PC-3 (cell line): ENCODE measurements around the gene PLSCR1. TPM values are rescaled to one million over a fixed set of nuclear protein-coding genes. Genes with fewer than 3 reads are reported as not detected.
"Not testable (repeated sequence)": the region's sequence is repeated elsewhere in the genome, so short reads cannot be mapped to it uniquely, and the experiment has no call there.

Experiments used
- ATAC-seq: fragments of 200-7000 bp; cut with Tn5 transposase; 2 replicates; pipeline ENCODE4 v1.9.1; 2020; ENCODE audit warnings: mild to moderate bottlenecking, moderate library complexity
- BruUV-seq: library from RNA; stranded (reverse); fragments of 400-500 nt; replicated peaks from 2 replicates; lab custom pipeline; 2021; lab: Mats Ljungman, UMichigan
- CTCF ChIA-PET: fragments of 300-600 bp; sonication (Branson Sonifier 250); formaldehyde crosslinking; loops from one replicate; lab custom pipeline; 2022; ENCODE audit warnings: antibody characterized with exemption; lab: Charles Lee
- POLR2A ChIA-PET: fragments of 300-600 bp; sonication (Branson Sonifier 250); formaldehyde crosslinking; loops from one replicate; lab custom pipeline; 2022; ENCODE audit warnings: antibody characterized with exemption; ENCODE audit not compliant: unreplicated experiment; lab: Charles Lee
- DNase-seq: peaks from one replicate; pipeline ENCODE4 v3.0.0-alpha.2; 2015
- H2AFZ ChIP-seq: fragments of 300-600 bp; sonication (generic); 2 replicates; pipeline ENCODE4 v1.6.0; 2016; ENCODE audit warnings: antibody characterized with exemption, low read length
- H3F3A ChIP-seq: fragments of 300-600 bp; sonication (generic); one replicate; pipeline ENCODE4 v1.6.0; 2017; ENCODE audit warnings: antibody characterized with exemption, low read length, control low read depth, mild to moderate bottlenecking; ENCODE audit not compliant: unreplicated experiment
- H3K27ac ChIP-seq: fragments of 300-600 bp; sonication (generic); 2 replicates; pipeline ENCODE4 v1.5.1; 2016; ENCODE audit warnings: mild to moderate bottlenecking, low read length
- H3K27me3 ChIP-seq: fragments of 300-600 bp; sonication (generic); 2 replicates; pipeline ENCODE4 v1.6.1; 2016; ENCODE audit warnings: low read length, mixed read lengths
- H3K36me3 ChIP-seq: fragments of 300-600 bp; sonication (generic); 2 replicates; pipeline ENCODE4 v1.6.1; 2016; ENCODE audit warnings: low read depth, mixed run types, low read length, mixed read lengths
- H3K4me1 ChIP-seq: fragments of 300-600 bp; sonication (generic); 2 replicates; pipeline ENCODE4 v1.5.1; 2016; ENCODE audit warnings: low read length; ENCODE audit not compliant: insufficient read depth
- H3K4me2 ChIP-seq: fragments of 300-600 bp; sonication (generic); 2 replicates; pipeline ENCODE4 v1.6.0; 2016; ENCODE audit warnings: low read length
- H3K4me3 ChIP-seq: fragments of 300-600 bp; sonication (generic); 2 replicates; pipeline ENCODE4 v1.5.1; 2016; ENCODE audit warnings: mild to moderate bottlenecking, low read length, mixed read lengths
- H3K79me2 ChIP-seq: fragments of 300-600 bp; sonication (generic); 2 replicates; pipeline ENCODE4 v1.6.1; 2017; ENCODE audit warnings: low read length, mixed read lengths
- H3K9ac ChIP-seq: fragments of 300-600 bp; sonication (generic); 2 replicates; pipeline ENCODE4 v1.6.0; 2016; ENCODE audit warnings: mild to moderate bottlenecking, low read length
- H3K9me2 ChIP-seq: fragments of 300-600 bp; sonication (generic); replicated peaks from 2 replicates; pipeline ENCODE4 v1.6.1; 2016; ENCODE audit warnings: mixed run types, low read length, mixed read lengths
- H3K9me3 ChIP-seq: fragments of 300-600 bp; sonication (generic); 2 replicates; pipeline ENCODE4 v1.6.1; 2016; ENCODE audit warnings: low read length, mixed read lengths
- H4K20me1 ChIP-seq: fragments of 300-600 bp; sonication (generic); 2 replicates; pipeline ENCODE4 v1.6.1; 2016; ENCODE audit warnings: low read length, mixed read lengths
- EZH2 ChIP-seq: fragments of 300-600 bp; sonication (generic); IDR thresholded peaks from one replicate; pipeline ENCODE4 v1.6.1; 2017; ENCODE audit warnings: antibody characterized with exemption, mild to moderate bottlenecking, low read length; ENCODE audit not compliant: unreplicated experiment
- EZH2phosphoT487 ChIP-seq: fragments of 300-600 bp; sonication (generic); IDR thresholded peaks from 2 replicates; pipeline ENCODE4 v1.6.1; 2018; ENCODE audit warnings: mild to moderate bottlenecking, antibody characterized with exemption, low read length, borderline replicate concordance
- intact Hi-C: fragments of 100-400 bp; cut with micrococcal nuclease; formaldehyde crosslinking; loops from 2 replicates; pipeline ENCODE4 v1.9.0; 2023
- total RNA-seq: library from RNA; depleted of rRNA; stranded (reverse); fragments of >200 nt; gene quantifications from 2 replicates; pipeline ENCODE4 v1.2.3, GENCODE V29; 2014
- TF ChIP-seq, protein P1 (sequence below): fragments of 300-600 bp; sonication (generic); conservative IDR thresholded peaks from 2 replicates; pipeline ENCODE4 v1.5.1; 2017; ENCODE audit warnings: antibody characterized with exemption, low read depth, mild to moderate bottlenecking, low read length

The PLSCR1 gene
- total RNA-seq, 1 experiment from 2014 or later: 48.8 TPM

DNA sequence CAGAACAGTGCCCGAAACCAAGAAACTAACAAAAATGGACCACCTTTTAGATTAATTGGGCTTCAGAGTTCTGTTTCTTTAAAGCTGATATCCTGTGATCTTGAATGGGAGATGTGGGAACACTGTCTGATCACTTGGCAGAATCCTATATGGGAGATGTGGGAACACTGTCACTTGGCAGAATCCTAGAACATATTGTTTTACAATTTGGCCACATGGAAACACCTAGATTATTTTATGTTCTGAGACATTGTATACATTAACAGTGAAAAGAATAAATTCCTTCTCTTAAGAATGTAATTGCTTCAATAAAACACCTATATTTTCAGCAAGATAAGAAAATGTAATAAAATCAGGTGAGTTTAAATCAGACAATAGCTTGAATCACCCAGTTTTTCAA is 44.7 kb downstream of the PLSCR1 start:
- H3K79me2 ChIP-seq: no peaks in the 10 kb centered on the region
- POLR2A ChIA-PET: no interaction called here
- no TSS peak for BruUV-seq
- H4K20me1 ChIP-seq: no peaks in the 10 kb centered on the region
- H3K27me3 ChIP-seq: no peaks in the 10 kb centered on the region
- peaks cover 4% of the 10 kb centered on the region for H3F3A ChIP-seq
- H3K9me2 ChIP-seq: no peaks in the 10 kb centered on the region
- ATAC-seq (no peak), DNase-seq (no peak)
- TF ChIP-seq EZH2 (no peak), EZH2phosphoT487 (no peak)
- TF ChIP-seq, protein P1, sequence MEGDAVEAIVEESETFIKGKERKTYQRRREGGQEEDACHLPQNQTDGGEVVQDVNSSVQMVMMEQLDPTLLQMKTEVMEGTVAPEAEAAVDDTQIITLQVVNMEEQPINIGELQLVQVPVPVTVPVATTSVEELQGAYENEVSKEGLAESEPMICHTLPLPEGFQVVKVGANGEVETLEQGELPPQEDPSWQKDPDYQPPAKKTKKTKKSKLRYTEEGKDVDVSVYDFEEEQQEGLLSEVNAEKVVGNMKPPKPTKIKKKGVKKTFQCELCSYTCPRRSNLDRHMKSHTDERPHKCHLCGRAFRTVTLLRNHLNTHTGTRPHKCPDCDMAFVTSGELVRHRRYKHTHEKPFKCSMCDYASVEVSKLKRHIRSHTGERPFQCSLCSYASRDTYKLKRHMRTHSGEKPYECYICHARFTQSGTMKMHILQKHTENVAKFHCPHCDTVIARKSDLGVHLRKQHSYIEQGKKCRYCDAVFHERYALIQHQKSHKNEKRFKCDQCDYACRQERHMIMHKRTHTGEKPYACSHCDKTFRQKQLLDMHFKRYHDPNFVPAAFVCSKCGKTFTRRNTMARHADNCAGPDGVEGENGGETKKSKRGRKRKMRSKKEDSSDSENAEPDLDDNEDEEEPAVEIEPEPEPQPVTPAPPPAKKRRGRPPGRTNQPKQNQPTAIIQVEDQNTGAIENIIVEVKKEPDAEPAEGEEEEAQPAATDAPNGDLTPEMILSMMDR: no peak
- H3K4me1 ChIP-seq: peaks cover 26% of the 10 kb centered on the region
- H3K36me3 ChIP-seq: no peaks in the 10 kb centered on the region
- no peak overlapping the region for H3K4me3 ChIP-seq
- intact Hi-C loops: loop anchor here (5.0 kb wide), 1 partner anchor 167 kb away; no protein-coding TSS in a partner anchor
- CTCF ChIA-PET: no interaction called here
- H3K4me2 ChIP-seq: no peak overlapping the region
- H3K9me3 ChIP-seq: no peaks in the 10 kb centered on the region
- H3K9ac ChIP-seq: no peak overlapping the region
- H2AFZ ChIP-seq: no peak overlapping the region
- no peak overlapping the region for H3K27ac ChIP-seq

- DNase-seq (no peak), ATAC-seq (no peak)
- intact Hi-C loops: no loop called here
- Histone ChIP-seq H4K20me1 (no peaks in the 10 kb centered on the region), H3K27ac (no peak overlapping the region), H3K9me3 (no peaks in the 10 kb centered on the region), H2AFZ (no peak overlapping the region), H3K36me3 (no peaks in the 10 kb centered on the region), H3K4me1 (peaks cover 23% of the 10 kb centered on the region), H3K4me3 (no peak overlapping the region), H3K9ac (no peak overlapping the region), H3K27me3 (no peaks in the 10 kb centered on the region), H3F3A (no peaks in the 10 kb centered on the region), H3K9me2 (no peaks in the 10 kb centered on the region), H3K4me2 (no peak overlapping the region), H3K79me2 (no peaks in the 10 kb centered on the region)
- TF ChIP-seq EZH2: no peak
- TF ChIP-seq, protein P1: no peak
- TF ChIP-seq EZH2phosphoT487: no peak
- CTCF ChIA-PET: no interaction called here
- POLR2A ChIA-PET: interaction anchor here (0.6 kb wide), 1 partner anchor 196 kb away, joined by 3 read pairs; no protein-coding TSS in a partner anchor
- BruUV-seq: no TSS peak
Observed at GRCh38 chr3:146498002-146498736, 46.2 kb downstream of the PLSCR1 start.

GRCh38 chr3:146497145-146497843 is 47.1 kb downstream of the PLSCR1 start:
- H3K9me3 ChIP-seq, CTCF ChIA-PET: not testable (repeated sequence)
- POLR2A ChIA-PET: interaction anchor here (0.6 kb wide), 1 partner anchor 195 kb away, joined by 3 read pairs; no protein-coding TSS in a partner anchor

More at GRCh38 chr3:146497145-146497843, 47.1 kb downstream of the PLSCR1 start:
- H3K27ac ChIP-seq, H3K9ac ChIP-seq, intact Hi-C loops, DNase-seq, H3K9me2 ChIP-seq, H2AFZ ChIP-seq, H3K4me3 ChIP-seq, BruUV-seq, H4K20me1 ChIP-seq, H3K4me2 ChIP-seq, H3K27me3 ChIP-seq, H3K36me3 ChIP-seq, H3K79me2 ChIP-seq, H3F3A ChIP-seq, ATAC-seq: not testable (repeated sequence)
- H3K4me1 ChIP-seq: peaks cover 15% of the 10 kb centered on the region
